OCI-LY1 (cell line): ENCODE results near the gene OR5AL1.

Source experiments
- CTCF ChIP-seq: fragments of 200-600 bp; sonication (generic), shearing (Covaris generic); IDR thresholded peaks from 2 replicates; pipeline ENCODE4 v1.5.1; 2017; ENCODE audit warnings: mild to moderate bottlenecking, antibody characterized with exemption, low read length, moderate library complexity, mixed read lengths
- EZH2 ChIP-seq: fragments of 200-600 bp; sonication (generic), shearing (Covaris generic); IDR thresholded peaks from 2 replicates; pipeline ENCODE4 v1.8.0; 2017; ENCODE audit warnings: borderline replicate concordance, mixed run types, mild to moderate bottlenecking, antibody characterized with exemption, low read length, moderate library complexity, mixed read lengths

GRCh38 chr11:56404393-56404792 is 8.1 kb upstream of the OR5AL1 start:
- no peak for TF ChIP-seq CTCF
- TF ChIP-seq EZH2 = no peak
